GM12865 (cell line): ENCODE measurements around the gene PDE11A.

Experiments used
- DNase-seq: peaks from one replicate; pipeline ENCODE4 v3.0.0; 2010; ENCODE audit warnings: low read depth
- H3K4me3 ChIP-seq: 2 replicates; pipeline ENCODE4 v1.5.1; 2011; ENCODE audit warnings: mild to moderate bottlenecking, low read depth, low read length, control low read depth
- TF ChIP-seq, protein P1 (sequence below): IDR thresholded peaks from 2 replicates; pipeline ENCODE4 v1.5.1; 2011; ENCODE audit warnings: low read length, control low read depth, low read depth, inconsistent platforms; ENCODE audit not compliant: insufficient read depth; ENCODE audit errors: missing control alignments

PDE11A gene

GRCh38 chr2:177578454-177578853 lies 494.1 kb downstream of the PDE11A start:
- no peak for DNase-seq
- TF ChIP-seq, protein P1, sequence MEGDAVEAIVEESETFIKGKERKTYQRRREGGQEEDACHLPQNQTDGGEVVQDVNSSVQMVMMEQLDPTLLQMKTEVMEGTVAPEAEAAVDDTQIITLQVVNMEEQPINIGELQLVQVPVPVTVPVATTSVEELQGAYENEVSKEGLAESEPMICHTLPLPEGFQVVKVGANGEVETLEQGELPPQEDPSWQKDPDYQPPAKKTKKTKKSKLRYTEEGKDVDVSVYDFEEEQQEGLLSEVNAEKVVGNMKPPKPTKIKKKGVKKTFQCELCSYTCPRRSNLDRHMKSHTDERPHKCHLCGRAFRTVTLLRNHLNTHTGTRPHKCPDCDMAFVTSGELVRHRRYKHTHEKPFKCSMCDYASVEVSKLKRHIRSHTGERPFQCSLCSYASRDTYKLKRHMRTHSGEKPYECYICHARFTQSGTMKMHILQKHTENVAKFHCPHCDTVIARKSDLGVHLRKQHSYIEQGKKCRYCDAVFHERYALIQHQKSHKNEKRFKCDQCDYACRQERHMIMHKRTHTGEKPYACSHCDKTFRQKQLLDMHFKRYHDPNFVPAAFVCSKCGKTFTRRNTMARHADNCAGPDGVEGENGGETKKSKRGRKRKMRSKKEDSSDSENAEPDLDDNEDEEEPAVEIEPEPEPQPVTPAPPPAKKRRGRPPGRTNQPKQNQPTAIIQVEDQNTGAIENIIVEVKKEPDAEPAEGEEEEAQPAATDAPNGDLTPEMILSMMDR: no peak
- no peak overlapping the region for H3K4me3 ChIP-seq

- H3K4me3 ChIP-seq: no peak overlapping the region
- TF ChIP-seq, protein P1: no peak
- no peak for DNase-seq
Observed at GRCh38 chr2:177577075-177577474, 495.5 kb downstream of the PDE11A start.

DNA sequence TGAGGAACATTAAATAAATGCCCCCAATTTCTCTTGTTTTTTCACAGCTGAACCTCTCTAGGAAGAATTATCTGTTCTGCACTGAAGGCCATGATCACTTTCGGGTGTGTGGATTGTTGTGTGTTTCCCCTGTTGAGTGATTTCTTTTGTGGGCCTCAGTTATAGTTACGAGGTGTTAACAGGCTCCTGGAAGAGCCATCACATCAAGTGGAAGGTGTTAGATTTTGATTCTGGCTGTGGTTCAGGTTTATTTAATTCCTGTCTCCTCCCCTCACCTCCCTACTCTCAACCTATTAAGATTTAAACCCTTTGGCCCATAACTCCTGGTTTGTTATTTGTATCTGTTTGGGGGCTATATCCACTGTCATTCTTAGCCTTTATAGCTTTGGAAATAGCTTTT lies 497.2 kb downstream of the PDE11A start:
- TF ChIP-seq, protein P1: no peak
- no peak overlapping the region for H3K4me3 ChIP-seq
- no peak for DNase-seq

GRCh38 chr2:177574356-177574755 lies 498.2 kb downstream of the PDE11A start:
- no peak for DNase-seq
- H3K4me3 ChIP-seq: no peak overlapping the region
- TF ChIP-seq, protein P1: no peak
